ENCODE data around the gene APLN.

The APLN gene

DNA sequence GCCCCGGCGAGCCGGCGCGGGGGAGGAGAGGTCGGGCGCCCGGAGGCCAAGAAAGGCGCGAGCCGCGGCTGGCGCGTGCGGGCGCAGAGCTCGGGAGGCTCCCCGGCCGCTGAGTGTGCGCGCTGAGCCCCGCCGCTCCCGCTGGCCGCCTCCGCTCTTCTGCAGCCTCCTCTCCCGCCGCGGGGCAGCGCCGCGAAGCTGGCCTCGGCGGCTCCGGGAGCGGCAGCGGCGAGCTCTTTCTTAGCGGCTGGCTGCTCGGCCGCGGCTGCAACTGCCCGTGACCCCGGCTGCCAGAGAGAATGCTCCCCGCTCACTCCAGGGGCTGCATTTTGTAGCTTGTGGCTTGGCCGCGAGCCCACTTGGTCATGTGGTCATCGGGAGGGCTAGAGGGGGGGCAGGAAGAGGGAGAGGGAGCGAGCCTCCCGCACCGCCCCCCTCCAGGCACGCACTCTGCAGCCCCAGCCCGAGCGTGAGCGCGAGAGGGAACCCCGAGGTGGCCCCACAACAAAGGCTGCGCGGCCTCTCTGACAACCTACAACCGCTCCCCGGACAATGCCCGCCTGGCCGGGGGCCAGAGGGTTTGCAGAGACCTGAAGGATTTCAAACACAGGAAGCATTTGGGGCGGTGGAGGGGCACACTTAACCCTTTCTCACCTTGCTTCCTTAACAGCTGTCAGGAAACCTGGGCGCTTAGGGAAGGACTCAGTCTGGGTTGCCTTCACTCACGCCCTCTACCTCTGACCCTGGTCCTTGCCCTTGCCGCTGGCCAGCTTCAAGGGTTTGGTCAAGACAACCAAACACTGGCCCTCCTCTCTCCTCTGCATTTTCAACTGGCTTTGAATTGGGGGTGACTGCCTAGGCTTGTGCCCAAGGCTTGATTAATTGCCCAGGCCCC lies at the start of gene APLN:
APLN (minus strand) TSS at position 305 of the 895 bp plus-strand sequence. CDS start 326 bp downstream, outside the sequence.
- DNase-seq (ENCODE audit: low spot score) = peak; percentile 68

- DNase-seq (ENCODE audit: low spot score) = no peak
Observed at GRCh38 chrX:129704491-129704890, 49.7 kb upstream of the APLN start.

- DNase-seq (ENCODE audit: low spot score) = no peak
Observed at GRCh38 chrX:129701624-129702069, 46.9 kb upstream of the APLN start.

- DNase-seq (ENCODE audit: low spot score) = no peak
Observed at GRCh38 chrX:129700536-129700935, 45.8 kb upstream of the APLN start.

DNA sequence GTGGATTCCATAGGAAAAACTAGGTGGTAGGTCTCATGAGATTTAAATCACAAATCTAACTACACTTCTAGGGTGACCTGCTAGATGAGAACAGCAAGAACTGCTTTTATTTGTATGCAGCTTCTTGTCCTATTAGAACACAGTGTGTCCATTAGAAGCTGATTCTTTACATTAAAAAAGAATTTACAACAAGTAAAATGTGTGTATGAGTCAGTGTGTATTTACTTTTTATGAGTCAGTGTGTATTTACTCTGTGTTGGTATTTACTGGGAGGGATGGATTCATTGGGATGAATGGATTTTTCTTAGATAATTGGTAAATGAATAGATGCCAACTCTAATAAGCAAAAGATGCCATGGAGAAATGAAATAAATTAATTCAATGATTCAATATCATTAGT lies 43.4 kb upstream of the APLN start:
- DNase-seq (ENCODE audit: low spot score) = no peak

GRCh38 chrX:129697204-129697829 lies 42.6 kb upstream of the APLN start:
- no peak for DNase-seq (ENCODE audit: low spot score)

DNA sequence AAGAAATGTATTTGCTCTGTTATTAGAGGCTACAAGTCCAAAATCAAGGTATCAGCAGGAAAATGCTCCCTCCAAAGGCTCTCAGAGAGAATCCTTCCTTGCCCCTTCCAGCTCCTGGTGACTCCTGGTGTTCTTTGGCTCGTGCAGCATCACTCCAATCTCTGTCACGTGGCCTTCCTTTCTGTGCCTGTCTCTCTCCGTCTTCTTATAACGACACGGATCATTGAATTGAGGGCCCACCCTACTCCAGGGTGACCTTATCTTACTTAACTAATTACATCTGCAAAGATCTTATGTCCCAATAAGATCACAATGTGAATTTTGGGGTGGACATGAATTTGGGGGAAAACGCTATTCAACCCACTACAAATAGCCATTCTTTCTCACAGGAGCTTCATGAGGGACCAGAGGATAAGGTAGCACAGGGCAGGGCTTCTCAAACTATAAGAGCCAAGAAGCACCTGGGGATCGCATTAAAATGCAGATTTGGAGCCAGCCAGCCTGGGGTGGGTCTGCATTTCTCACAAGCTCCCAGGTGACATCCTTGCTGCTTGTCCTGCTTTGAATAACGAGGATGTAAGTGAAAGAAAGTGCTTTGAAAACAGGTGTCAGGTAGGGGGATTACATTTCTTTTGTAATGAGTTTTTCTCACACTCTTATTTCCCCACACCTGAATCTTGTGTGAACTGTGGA lies 41.9 kb upstream of the APLN start:
- DNase-seq (ENCODE audit: low spot score) = no peak

- DNase-seq (ENCODE audit: low spot score) = no peak
Observed at GRCh38 chrX:129695937-129696336, 41.2 kb upstream of the APLN start.

DNA sequence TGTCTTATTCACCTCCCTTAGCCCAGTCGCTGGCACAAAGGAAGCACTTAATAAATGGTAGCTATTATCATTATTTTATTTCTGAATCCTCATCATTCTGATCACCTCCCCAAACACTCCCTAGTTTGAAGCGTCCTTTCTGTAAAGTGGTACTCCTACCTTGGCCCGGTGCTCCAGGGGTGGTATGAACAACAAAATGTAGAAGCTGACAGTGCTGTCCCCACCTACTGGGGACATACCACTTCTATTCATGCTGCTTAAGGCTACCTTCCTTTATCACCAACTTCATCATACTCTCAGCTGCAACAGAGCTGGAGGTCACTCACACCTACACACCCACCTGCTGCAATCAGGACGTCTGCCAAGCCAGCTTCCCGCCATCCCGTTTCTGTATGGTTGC lies 40.8 kb upstream of the APLN start:
- no peak for DNase-seq (ENCODE audit: low spot score)

- DNase-seq (ENCODE audit: low spot score) = no peak
Observed at GRCh38 chrX:129694805-129695204, 40.0 kb upstream of the APLN start.

DNA sequence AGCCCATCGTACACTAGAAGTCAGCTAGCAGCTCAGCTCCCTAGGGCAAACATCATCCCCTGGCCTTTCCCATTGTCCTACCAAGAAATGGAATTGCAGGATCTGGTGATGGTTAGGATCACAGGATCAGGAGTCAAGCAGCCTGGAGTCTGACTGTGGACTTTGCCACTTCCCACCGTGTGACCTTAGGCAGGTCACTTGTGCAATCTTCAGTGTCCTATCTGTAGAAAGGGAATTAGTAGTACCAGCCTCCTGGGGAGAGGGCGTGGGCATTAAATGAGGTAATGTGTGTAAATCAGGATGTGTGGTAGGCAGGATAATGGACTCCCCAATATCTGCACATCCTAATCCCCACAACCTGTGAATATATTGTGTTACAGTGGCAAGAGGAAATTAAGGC lies 38.6 kb upstream of the APLN start:
- DNase-seq (ENCODE audit: low spot score) = no peak

GRCh38 chrX:129690435-129690834 lies 35.7 kb upstream of the APLN start:
- no peak for DNase-seq (ENCODE audit: low spot score)

- no peak for DNase-seq (ENCODE audit: low spot score)
Observed at GRCh38 chrX:129689796-129690195, 35.0 kb upstream of the APLN start.

GRCh38 chrX:129688097-129688496 lies 33.3 kb upstream of the APLN start:
- DNase-seq (ENCODE audit: low spot score) = no peak

DNA sequence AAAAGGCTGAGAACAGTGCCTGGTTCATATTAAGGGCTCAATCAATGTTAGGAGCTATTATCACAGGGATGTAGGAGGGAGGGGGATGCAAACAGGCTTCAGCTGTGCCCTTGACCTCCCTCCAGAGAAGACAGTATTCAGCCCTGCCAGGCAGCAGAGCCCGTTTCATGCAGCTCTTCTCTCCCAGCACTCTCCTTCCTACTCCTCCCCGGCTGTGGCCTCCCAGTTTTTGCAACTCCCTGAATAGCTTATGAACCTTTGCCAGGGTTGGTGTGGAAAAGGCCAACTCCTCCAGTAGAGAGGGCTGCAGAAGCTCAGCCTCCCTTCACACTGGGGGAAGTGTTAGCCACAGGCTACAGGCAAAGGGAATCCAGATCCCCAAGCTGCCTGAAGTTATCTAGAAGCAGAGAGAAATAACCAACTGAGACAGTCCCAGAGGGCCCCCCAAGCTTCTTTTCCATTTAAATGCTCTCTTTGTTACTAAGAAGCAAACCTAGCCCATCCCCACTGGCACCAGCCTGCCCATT lies 31.7 kb upstream of the APLN start:
- peak; percentile 47 for DNase-seq (ENCODE audit: low spot score)

DNA sequence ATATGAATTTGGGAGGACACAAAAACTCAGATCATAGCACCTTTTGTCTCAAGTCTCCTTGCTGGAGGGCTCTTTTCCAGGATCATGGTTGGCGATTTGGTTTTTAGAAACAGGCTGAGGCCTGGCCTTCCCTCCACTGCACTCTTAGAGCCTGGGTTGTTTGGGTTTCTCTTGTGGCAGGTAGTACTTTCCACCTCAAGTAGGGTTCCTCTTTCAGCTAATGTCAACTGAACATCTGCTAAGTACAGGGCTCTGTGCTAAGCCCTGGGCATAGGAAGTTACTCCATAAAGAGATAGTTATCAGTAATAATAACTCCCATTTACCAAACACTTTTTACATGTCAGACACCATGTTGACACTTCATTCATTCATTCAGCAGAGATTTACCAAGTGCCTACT lies 28.2 kb upstream of the APLN start:
- no peak for DNase-seq (ENCODE audit: low spot score)

DNA sequence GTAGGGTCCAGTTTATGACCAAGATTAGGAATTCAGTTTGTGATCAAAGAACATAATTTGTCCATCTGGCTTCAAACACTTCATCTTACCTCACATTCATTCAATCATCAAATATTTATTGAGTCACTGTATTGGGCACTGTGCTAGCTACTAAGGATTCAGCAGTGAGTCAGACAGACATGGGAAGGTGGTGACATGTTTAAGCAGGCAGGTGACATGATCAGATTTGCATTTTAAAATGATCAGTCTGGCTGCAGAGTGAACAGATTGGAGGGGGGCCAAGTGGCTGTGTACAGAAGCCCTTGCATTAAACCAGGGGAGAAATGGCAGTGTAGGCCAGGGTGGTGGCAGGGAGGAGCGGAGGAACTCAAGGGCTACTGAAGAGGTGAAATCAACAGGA lies 25.1 kb upstream of the APLN start:
- DNase-seq (ENCODE audit: low spot score) = no peak

GRCh38 chrX:129678614-129679195 lies 23.9 kb upstream of the APLN start:
- DNase-seq (ENCODE audit: low spot score) = no peak

- no peak for DNase-seq (ENCODE audit: low spot score)
Observed at GRCh38 chrX:129667412-129667811, 12.7 kb upstream of the APLN start.

DNA sequence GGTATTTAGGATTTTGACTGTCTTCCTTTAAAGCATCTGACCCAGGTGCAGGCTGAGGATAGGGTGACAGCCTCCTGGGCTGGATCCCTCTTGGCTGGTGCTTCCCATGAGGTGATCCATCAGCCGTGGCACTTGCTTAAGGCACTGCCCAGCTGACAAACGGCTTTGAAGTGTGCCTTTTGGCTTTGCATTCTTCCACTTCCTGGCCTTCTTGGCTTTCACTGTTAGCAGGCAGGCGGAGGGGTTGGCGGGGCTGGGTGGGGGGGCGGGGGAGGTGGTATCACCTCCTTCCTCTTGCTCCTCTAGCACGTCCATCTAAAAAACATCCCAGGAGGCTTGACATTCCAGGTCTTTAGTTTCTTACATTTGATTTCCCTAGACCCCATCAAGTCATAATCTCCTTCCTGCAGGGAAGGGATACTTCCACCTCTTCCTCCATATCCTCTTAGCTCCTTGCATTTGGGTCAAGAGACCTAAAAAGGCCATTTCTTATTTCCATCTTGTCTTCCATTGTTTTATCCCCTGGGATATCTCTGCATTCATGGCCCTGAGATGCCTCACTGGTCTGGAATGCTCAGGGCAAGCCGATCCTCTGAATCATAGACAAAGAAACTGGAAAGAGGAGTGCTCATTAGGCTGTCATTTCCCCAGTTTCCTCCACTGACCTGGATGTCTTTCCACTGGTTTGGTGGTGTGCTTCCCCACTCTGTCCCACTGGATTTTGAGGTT lies 11.3 kb upstream of the APLN start:
- DNase-seq (ENCODE audit: low spot score) = no peak

DNA sequence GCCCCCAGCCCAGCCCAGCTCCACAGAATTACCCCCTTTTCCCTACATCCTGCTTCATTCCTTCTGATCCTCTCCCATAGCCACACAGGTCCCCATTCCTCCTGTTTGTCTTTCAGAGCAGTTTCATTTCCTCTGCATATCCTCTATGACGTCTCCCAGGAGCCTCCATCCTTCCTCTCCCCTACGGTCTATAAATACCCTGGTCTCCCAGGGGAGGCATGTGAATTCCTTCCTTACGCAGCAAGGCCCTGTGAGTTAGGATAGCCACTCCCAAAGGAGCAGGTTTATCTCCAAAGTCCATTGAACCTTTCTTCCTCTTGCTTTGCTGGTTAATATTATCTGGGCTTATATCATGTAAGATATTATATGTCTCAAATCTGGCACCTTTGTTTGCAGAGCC lies 8.4 kb upstream of the APLN start:
- no peak for DNase-seq (ENCODE audit: low spot score)

DNA sequence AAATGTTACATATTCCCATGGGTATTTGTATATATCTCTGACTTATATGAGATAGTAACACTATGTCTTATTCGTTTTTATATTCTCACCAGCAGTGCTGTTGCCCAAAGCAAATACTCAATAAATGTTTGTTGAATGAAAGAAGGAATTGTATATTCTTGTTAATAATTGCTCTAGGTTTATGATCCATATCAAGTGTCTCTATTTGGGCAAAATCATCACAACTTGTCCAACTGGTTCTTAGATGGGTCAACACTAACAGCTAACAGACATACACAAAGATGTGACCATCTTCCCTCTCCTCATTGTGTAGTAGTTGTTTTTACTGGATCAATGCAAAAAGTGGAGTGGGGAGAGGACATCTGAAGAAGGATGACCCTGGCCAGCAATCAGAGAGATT lies 6.6 kb upstream of the APLN start:
- DNase-seq (ENCODE audit: low spot score) = no peak

Data from D341Med (cell line).